Skin of body (tissue), 2 donors: ENCODE measurements around the gene TNIP1. TPM values are rescaled to one million over a fixed set of nuclear protein-coding genes. Genes with fewer than 3 reads are reported as not detected.

Source experiments
- DNase-seq: peaks from one replicate; lab custom pipeline; 2025; lab: John Stamatoyannopoulos, UW
- total RNA-seq: library from RNA; depleted of rRNA; stranded (reverse); fragments of >200 nt; gene quantifications from one replicate; pipeline ENCODE4 v1.2.3, GENCODE V29; 2014

Gene TNIP1
- total RNA-seq, 1 donor from 2014 or later, result 49.8 TPM

DNA sequence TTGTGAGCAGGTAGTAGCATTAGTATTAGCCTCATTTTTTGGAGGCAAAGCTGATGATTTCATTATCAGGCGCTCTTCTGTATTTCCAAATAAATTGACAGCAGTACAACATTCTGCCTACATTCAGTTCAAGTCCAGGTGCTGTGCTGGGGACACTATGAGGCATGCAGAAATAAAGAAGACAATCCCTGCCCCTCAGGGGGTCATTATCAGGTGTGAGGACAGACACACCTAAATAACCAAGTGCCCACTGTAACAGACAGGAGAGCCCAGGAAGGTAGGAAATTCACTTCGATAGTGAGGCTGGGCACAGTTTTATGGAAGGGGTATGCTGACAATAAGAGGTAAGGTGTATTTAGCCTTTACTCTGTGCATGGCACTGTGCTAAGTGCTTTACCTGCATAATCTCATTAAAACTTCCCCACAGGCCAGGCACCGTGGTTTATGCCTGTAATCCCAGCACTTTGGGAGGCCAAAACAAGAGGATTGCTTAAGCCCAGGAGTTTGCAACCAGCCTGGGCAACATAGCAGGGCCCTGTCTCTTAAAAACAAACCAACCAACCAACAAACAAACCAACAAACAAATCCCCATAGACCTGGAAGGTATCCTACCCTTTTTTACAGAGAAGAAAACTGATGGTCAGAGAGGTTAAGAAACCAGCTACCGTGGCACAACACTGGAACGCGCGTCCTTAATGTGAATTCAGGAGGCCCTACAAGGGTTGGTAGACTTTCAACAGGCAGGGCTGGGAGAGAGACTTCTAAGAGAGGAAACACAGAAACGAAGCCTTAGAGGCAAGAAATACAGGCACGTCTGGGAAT is 77.9 kb downstream of the TNIP1 start:
- no peak for DNase-seq

GRCh38 chr5:151002250-151002649 is 78.6 kb downstream of the TNIP1 start:
- no peak for DNase-seq

- DNase-seq, result no peak
Observed at GRCh38 chr5:151001436-151001835, 79.4 kb downstream of the TNIP1 start.

DNA sequence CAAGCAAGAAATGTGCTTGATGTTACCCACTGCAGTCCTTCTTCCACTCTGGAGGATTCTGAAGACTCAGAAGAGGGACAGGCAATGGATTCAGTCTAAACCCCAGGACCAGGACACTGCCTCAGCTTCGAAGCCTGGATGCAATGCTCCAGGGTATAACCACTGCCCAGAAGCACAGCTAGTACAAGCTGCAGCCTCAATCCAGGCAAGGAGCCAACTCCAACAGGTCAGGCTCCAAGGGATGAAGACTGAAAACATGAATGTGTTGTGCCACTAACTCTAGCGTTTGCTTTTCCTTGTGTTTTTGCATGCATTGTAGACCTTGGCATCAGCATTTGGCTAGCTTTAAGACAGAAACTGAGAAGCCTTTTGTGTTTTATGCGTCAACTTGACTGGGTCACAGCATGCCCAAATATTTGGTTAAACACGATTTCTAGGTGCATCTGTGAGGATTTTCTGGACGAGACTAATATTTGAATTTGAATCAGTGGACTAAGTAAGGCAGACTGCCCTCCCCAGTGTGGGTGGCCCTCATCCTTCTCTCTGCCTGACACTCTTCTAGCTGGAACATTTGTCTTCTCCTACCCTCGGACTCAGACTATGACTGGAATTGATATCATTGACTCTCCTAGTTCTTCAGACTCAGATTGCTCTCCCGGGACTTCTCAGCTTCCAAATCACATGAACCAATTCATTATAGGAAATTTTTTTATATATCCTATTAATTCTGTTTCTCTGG is 81.0 kb downstream of the TNIP1 start:
- DNase-seq, result no peak

- no peak for DNase-seq
Observed at GRCh38 chr5:150993826-150994412, 86.9 kb downstream of the TNIP1 start.

DNA sequence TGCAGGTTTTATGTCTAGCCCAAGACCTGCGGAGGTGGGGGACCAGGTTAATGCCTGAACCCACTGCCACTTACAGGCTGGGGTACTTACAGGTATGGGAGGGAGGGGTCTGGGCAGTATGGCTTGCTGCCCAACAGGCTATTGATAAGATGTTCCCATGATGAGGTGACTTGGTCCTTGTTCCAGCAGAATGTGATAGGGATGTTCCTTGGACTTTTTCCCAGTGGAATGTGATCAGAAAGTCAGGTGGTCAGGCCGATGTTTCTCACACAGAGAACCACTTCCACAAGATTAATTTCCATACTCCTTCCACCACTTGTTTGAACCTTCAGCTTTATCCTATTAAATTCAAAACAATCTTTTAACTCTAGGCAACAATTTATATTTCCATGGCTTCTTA is 87.4 kb downstream of the TNIP1 start:
- no peak for DNase-seq

DNA sequence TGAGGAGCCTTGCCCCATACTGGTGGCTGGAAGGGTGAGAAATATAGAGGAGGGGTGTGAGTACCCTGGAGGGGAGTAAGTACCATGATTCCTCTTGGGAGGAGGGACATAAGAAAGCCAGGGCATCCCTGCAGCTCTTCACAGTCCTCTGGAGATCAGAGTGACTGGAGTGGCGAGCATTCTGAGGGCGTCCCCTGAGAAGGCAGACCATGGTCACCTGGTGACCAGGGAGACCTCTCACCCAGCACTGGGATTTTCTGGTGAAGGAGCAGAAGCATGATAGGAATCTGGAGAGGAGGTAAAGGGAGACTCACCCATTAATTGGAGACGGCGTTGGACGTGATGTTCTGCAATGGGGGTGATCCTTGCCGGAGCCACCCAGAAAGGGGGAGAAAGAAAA is 88.1 kb downstream of the TNIP1 start:
- no peak for DNase-seq

DNA sequence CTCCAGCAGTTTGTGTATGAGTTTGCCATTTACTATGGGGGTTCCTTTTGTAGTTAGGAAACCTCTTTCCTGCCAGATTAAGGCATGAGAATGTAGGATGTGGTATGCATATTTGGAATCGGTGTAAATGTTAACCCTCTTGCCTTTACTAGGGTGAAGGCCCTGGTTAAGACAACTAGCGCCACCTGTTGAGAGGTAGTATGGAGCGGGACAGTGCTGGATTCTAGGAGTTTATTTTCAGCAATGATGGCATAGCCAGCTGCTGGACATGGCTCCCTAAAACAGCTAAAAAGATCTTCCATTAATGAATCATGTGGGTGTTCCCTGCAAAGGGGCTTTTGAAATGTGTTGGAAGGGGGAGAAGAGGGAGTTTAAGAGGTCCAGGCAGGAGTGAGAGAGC is 91.1 kb downstream of the TNIP1 start:
- DNase-seq, result no peak

DNA sequence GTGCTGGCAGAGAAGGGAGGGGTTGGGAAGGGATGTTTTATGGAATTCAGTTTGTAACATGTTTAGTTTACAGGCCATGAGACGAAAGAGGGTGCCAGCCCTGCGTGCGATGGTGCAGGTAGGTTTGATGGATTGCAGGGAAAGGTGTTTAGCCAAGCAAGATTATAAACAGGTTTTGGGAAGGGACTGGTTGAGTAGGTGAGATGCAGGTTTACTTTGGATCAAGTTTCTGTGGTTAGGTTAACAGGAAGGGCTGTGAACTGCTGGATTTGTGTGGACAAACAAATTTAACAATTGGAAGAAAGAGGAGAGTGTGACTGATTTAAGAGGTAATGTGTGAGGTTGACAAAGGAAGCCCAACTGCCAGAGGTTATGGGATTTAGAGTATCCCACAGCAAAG is 93.1 kb downstream of the TNIP1 start:
- DNase-seq, result no peak

Other genes with a start within 250 kb of the TNIP1 start
- gene IRGM, start 234.5 kb downstream of the TNIP1 start, total RNA-seq, result 0.39 TPM
- gene ZNF300, start 176.1 kb downstream of the TNIP1 start, total RNA-seq, result 13.0 TPM
- gene GPX3, start 60.4 kb downstream of the TNIP1 start, total RNA-seq, result 31.1 TPM
- 182 TPM for gene ANXA6, start 76.7 kb upstream of the TNIP1 start, total RNA-seq
- gene CCDC69, start 143.1 kb upstream of the TNIP1 start, total RNA-seq, result 7.0 TPM
- 26.3 TPM for gene GM2A, start 172.2 kb upstream of the TNIP1 start, total RNA-seq
- not detected for gene SLC36A3, start 222.7 kb upstream of the TNIP1 start, total RNA-seq